Activated naive CD4-positive, alpha-beta T cell treated with anti-CD3 and anti-CD28 coated beads, Interleukin-2, amount 10 ng/mL, durations not matched to agents 5 hours and 36 hours (primary cell): ENCODE results near the gene MRPL53. TPM values are rescaled to one million over a fixed set of nuclear protein-coding genes. Genes with fewer than 3 reads are reported as not detected.

Experiments
- total RNA-seq, 2 experiments: library from RNA; stranded (reverse); gene quantifications; one replicate each; pipeline ENCODE4 v1.2.3, GENCODE V29; 2021

Gene MRPL53
- total RNA-seq, result 100 to 1,000 TPM; 122 to 123 TPM

DNA sequence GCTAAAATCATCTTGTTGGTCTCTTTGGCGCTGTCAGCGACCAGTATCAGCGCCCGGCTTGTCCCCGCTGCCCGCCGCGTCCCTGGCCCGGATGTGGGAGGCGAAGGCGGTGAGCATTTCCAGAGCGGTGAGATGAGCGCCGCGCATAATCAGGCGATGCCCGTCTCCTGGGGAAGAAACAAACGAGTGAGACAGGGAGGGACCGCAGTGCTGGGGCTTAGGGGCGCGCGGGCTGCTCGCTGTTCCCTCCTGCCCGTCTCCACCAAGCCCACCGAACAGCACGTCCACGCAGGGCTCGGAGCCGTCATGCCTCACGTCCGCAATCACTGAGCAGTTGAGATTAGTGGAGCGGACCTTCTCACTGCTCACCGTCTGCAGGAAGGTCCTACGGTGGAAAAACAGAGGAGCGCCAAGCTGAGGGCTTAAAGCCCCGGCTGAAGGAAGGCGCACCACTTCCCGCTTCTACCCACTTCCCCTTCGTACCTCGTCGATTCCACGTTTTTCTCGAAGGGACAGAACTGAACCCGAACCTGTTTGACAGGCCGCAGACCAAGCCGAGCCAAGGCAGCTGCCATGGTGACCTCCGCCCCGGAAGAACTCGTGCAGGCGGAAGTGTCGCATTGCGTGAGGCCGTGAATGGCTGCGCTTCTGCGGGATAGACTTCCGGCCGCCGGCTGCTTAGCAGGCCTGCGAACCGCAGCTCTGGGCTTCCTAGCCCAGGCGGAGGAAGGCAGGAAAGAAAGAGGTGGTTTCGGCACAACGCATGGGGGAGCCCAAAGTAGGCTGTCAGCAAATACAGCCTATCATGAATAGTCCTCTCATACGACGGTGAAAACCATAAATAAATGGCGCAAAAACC, at the start of gene MRPL53:
Gene MRPL53, minus strand, starts transcription at position 595 of the 859 bp plus-strand sequence. Its CDS starts 20 bp downstream, at position 575.

GRCh38 chr2:74514368-74515270, 42.1 kb upstream of the MRPL53 start, which contains the start of gene TLX2:
TSS of gene TLX2 (plus strand) at chr2:74514450. CDS start at chr2:74514807, 357 bp downstream.

DNA sequence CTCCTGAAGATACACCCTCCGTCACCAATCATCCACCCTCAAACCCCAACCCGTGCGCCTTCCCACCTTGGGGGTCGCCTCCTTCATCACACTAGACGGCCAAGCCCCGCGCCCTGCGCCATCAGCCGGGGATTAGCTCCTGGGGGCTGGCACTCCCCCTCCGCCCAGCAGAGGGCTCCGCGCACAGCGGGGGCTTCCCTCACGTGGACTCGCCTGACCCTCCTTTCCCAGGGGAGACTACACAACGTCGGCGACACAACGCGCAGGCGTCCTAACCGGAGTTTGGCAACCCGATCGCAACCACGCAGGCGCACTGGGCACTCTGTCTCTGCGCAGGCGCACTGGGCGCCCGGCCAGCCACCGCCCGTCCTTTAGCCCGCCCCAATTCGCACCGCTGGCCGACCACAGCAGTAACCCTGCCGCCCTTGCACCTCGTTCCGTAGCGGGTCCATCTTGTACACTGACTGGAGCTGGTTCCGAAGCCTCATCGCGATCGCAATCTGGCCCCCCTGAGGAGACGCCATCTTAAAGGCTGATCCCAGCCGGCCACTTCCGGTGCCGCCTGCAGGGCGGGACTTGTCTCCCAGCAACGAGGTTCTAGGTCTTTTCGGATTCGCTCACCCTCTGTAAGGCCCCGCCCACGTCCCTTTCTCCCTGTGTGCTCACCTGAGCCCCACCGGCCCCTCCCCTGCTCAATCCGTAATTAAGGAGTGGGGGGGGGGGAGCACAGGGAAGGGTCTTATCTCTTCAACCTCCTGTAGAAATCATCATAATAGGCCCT, 34.9 kb upstream of the MRPL53 start, which contains the start of gene PCGF1:
Gene PCGF1, minus strand, starts transcription at position 551 of the 781 bp plus-strand sequence. Its CDS starts 27 bp downstream, at position 524.

DNA sequence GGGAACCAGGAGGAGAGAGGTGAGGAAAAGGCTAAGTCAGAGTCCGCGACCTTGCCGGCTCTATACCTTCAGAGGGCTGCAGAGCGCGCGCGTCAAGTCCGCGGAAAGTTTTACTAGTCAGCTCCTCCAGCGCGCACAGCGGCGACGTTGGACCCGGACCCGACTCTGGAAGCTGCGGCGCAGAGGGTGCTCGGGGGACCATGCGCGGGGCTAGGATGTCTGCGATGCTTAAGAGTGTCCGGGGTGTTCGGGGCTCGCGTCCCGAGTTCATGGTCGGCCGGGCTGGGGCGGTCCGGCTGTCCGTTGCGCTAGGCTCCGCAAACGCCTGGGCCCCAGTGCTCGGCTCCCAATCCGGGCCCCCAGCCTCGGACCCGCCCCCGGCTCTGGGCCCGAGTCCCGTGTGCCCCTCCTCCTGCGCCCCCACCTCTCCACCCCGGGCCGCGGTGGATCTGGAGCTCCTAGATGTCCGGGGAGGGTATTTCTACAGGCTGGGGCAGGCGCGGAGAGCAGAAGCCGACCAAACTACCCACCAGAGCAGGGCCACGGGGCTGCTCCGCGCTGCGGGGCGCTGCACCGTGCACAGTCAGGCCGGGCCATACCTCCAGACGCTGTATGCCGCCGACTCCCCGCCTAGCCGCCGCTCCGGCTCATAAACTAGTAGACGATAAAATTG, 26.9 kb upstream of the MRPL53 start, which contains the start of gene LBX2:
Gene LBX2, minus strand, starts transcription at position 337 of the 673 bp plus-strand sequence. Its CDS starts 66 bp downstream, at position 271.

GRCh38 chr2:74482801-74483674, 10.6 kb upstream of the MRPL53 start, which contains the start of the genes CCDC142 and TTC31:
TSS of gene CCDC142 (minus strand) at chr2:74482998. CDS start at chr2:74482837, 161 bp downstream.
TSS of gene TTC31 (plus strand) at chr2:74483081. CDS start at chr2:74483096, 15 bp downstream.

GRCh38 chr2:74458132-74458937, 14.1 kb downstream of the MRPL53 start, which contains the start of gene WBP1:
TSS of gene WBP1 (plus strand) at chr2:74458438. CDS start at chr2:74458603, 165 bp downstream.

DNA sequence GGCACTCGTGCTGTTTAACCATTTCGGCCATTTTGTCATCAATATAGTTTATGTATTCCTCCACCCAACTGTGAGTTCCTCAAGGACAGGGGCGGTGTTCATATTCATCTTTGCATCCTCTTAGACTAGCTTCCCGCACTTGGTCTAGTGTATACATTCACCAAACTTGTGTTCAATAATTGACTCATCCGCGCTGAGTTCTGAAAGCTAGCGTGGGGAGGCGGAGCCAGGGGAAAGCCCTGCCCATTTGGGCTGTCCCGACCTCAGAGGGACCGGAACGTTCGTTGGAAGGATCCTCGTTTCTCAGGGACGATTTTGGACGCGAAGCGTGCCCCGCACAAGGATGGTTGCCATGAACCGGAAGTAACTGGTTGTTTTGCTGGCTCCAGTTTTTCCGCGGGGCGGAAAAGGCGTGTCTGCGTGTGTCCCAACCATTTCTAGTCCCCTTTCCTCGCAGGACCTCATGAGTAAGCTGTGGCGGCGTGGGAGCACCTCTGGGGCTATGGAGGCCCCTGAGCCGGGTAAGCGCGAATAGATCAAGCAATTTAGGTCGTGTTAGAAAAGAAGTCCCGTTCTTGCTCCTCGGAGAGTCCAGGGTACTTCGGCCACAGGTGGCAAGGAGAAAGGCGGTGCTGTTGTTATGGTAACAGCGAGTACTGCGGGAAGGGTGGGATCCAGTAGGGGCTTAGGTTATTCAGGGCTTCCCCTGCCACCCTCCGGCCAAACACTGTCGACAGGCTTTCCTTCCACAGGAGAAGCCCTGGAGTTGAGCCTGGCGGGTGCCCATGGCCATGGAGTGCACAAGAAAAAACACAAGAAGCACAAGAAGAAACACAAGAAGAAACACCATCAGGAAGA, 17.6 kb downstream of the MRPL53 start, which contains the start of gene INO80B:
Gene INO80B, plus strand, starts transcription at position 434 of the 858 bp plus-strand sequence. Its CDS starts 30 bp downstream, at position 464.

DNA sequence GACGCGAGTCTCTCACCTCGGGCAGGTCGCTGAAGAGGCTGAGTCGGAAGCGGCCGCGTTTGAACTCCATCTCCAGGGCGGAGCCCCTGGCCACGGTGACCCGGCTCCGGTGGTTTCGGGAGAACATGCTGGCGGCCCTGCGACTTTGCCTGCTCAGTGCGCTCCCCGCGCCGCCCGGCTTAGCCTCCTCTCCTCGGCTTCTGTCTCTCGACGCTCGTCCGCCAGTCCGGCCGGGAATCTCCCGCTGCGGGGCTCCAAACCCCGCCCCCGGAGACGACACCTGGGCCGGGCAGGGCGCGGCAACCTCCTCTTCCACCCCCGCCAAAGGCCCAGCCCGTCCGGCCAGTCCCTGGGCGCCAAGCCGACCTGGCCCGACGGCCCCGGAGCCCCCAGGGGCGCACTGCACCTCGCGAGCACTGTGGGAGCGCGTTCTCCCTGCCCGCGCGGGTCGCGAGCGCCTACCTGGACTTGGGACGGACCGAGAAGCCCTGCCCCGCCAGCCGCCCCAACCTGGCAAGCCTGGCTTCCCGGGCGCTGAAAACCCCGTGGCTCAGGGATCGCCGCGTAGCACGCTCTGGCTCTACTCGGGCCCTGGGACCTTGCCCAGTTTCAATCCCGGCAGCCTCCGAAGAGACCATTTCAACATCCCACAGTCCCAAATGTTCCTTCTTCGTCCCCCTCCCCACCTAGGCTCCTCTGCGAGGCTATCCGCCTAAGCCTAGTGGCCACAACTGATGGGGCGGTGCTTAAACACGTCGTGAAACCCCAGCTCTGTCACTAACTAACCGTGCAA, 30.6 kb downstream of the MRPL53 start, which contains the start of gene RTKN:
Gene RTKN, minus strand, starts transcription at position 248 of the 793 bp plus-strand sequence. Its CDS starts 121 bp downstream, at position 127.

Other genes starting within 250 kb of the MRPL53 start
- 1 to 10 TPM; 2.8 to 4.6 TPM for gene SLC4A5, start 129.3 kb downstream of the MRPL53 start, total RNA-seq
- gene DCTN1, start 92.4 kb downstream of the MRPL53 start, total RNA-seq, result 100 to 1,000 TPM; 104 to 111 TPM
- gene C2orf81, start 51.1 kb downstream of the MRPL53 start, total RNA-seq, result 1 to 10 TPM; 3.3 to 3.8 TPM
- gene WDR54, start 51.0 kb downstream of the MRPL53 start, total RNA-seq, result 10 to 100 TPM; 78.2 to 79.5 TPM
- gene RTKN, start 30.7 kb downstream of the MRPL53 start, total RNA-seq, result under 1 TPM; 0.81 to 0.84 TPM
- gene INO80B, start 17.6 kb downstream of the MRPL53 start, total RNA-seq, result 10 to 100 TPM; 42.9 to 47.0 TPM
- gene WBP1, start 14.2 kb downstream of the MRPL53 start, total RNA-seq, result 10 to 100 TPM; 54.2 to 57.3 TPM
- 10 to 100 TPM; 65.6 to 65.7 TPM for gene MOGS, start 7.3 kb downstream of the MRPL53 start, total RNA-seq
- 10 to 100 TPM; 24.8 to 26.2 TPM for gene CCDC142, start 10.3 kb upstream of the MRPL53 start, total RNA-seq
- 10 to 100 TPM; 38.3 to 44.5 TPM for gene TTC31, start 10.4 kb upstream of the MRPL53 start, total RNA-seq
- under 1 TPM in 1 of 2 experiments, not detected in 1; 0.35 TPM for gene LBX2, start 26.9 kb upstream of the MRPL53 start, total RNA-seq
- 10 to 100 TPM; 26.2 to 29.8 TPM for gene PCGF1, start 35.0 kb upstream of the MRPL53 start, total RNA-seq
- gene TLX2, start 41.8 kb upstream of the MRPL53 start, total RNA-seq, result under 1 TPM; 0.55 to 0.63 TPM
- under 1 TPM; 0.10 to 0.26 TPM for gene DQX1, start 53.6 kb upstream of the MRPL53 start, total RNA-seq
- gene AUP1, start 57.0 kb upstream of the MRPL53 start, total RNA-seq, result 100 to 1,000 TPM; 109 to 110 TPM
- gene HTRA2, start 57.3 kb upstream of the MRPL53 start, total RNA-seq, result 10 to 100 TPM; 39.7 to 44.2 TPM
- gene LOXL3, start 81.3 kb upstream of the MRPL53 start, total RNA-seq, result under 1 TPM; 0.07 to 0.10 TPM
- 10 to 100 TPM; 28.2 to 30.7 TPM for gene DOK1, start 82.0 kb upstream of the MRPL53 start, total RNA-seq
- not detected for gene M1AP, start 175.7 kb upstream of the MRPL53 start, total RNA-seq
- 1 to 10 TPM; 6.5 to 6.9 TPM for gene SEMA4F, start 181.6 kb upstream of the MRPL53 start, total RNA-seq